ENCODE results near the gene TBC1D8.

DNA sequence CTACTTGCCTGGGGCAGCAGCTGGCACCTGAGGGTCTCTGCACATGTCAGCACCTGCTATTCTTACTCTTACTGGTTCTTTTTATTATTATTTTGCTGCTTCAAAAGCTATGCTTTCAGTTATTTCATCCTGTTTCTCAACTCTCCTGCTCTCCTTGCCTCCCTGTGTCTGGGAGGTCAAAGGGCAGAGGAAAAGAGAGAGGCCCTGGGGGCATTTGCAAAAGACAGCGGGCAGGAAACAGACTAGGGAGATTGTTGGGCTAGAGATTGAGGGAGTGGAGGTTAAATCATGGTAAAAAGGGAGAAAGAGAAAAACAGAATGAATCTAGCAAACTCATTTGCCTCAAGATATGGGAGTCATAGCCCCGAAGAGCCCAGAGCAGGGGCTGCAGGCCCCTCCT, 170.2 kb downstream of the TBC1D8 start:
- TF ChIP-seq POLR2A (IDR thresholded peaks at IDR 0.05) (no peak), CTCF (IDR thresholded peaks at IDR 0.05) (no peak)
